ACHN (cell line): ENCODE data around the gene GOLGA1.
A peak's percentile ranks its signal among the peaks of the same experiment; 100 is the strongest.

Experiments used
- DNase-seq: peaks from one replicate; pipeline ENCODE4 v3.0.0-alpha.2; 2015
- in situ Hi-C: cut with HindIII; loops from 2 replicates; pipeline ENCODE4 v1.10.0; 2017; ENCODE audit warnings: low sequenced_read_pairs, low pct_ligation_motif_present, low pct_unique_long_range_greater_than_20kb

GOLGA1 gene

GRCh38 chr9:124868511-124869465 lies 72.1 kb downstream of the GOLGA1 start:
- in situ Hi-C loops: no loop called here
- peak; percentile 84 for DNase-seq

GRCh38 chr9:124863371-124863871 lies 77.5 kb downstream of the GOLGA1 start:
- in situ Hi-C loops: no loop called here
- DNase-seq: no peak

- in situ Hi-C loops: no loop called here
- peak; percentile 92 for DNase-seq
These were observed 79.3 kb downstream of the GOLGA1 start, which contains the start of the genes ARPC5L and RPL35 for GRCh38 chr9:124861342-124862229. Gene ARPC5L, plus strand, starts transcription at chr9:124862130. Its CDS starts 7,161 bp downstream, at chr9:124869291. Gene RPL35, minus strand, starts transcription at chr9:124861957. Its CDS starts 45 bp downstream, at chr9:124861912.

- no peak for DNase-seq
- in situ Hi-C loops: no loop called here
These were observed 80.1 kb downstream of the GOLGA1 start for GRCh38 chr9:124860582-124861341.

GRCh38 chr9:124859803-124860581 lies 80.9 kb downstream of the GOLGA1 start:
- in situ Hi-C loops: no loop called here
- DNase-seq: no peak

GRCh38 chr9:124858330-124859046 lies 82.4 kb downstream of the GOLGA1 start:
- DNase-seq: no peak
- in situ Hi-C loops: no loop called here

- in situ Hi-C loops: no loop called here
- DNase-seq: no peak
These were observed 83.2 kb downstream of the GOLGA1 start for GRCh38 chr9:124857533-124858162.

GRCh38 chr9:124855944-124856765 lies 84.7 kb downstream of the GOLGA1 start:
- in situ Hi-C loops: no loop called here
- DNase-seq: peak; percentile 52

GRCh38 chr9:124855566-124855943 lies 85.3 kb downstream of the GOLGA1 start:
- in situ Hi-C loops: no loop called here
- no peak for DNase-seq

GRCh38 chr9:124854822-124855221 lies 86.1 kb downstream of the GOLGA1 start:
- in situ Hi-C loops: no loop called here
- no peak for DNase-seq

GRCh38 chr9:124854161-124854560 lies 86.7 kb downstream of the GOLGA1 start:
- no peak for DNase-seq
- in situ Hi-C loops: no loop called here

GRCh38 chr9:124853605-124854143 lies 87.2 kb downstream of the GOLGA1 start:
- DNase-seq: no peak
- in situ Hi-C loops: no loop called here

- peak; percentile 74 for DNase-seq
These were observed 87.9 kb downstream of the GOLGA1 start, which contains the start of gene WDR38 for GRCh38 chr9:124852829-124853531. Gene WDR38, plus strand, starts transcription at chr9:124853460. Its CDS starts 72 bp downstream, at chr9:124853532.

GRCh38 chr9:124852121-124852828 lies 88.6 kb downstream of the GOLGA1 start:
- in situ Hi-C loops: no loop called here
- DNase-seq: no peak

More at GRCh38 chr9:124852829-124853531, 87.9 kb downstream of the GOLGA1 start, which contains the start of gene WDR38:
- in situ Hi-C loops: no loop called here
